HG03066 (cell line): ENCODE data around the gene BEST4.
A peak's percentile ranks its signal among the peaks of the same experiment; 100 is the strongest.
"Not testable (repeated sequence)": the region's sequence is repeated elsewhere in the genome, so short reads cannot be mapped to it uniquely, and the experiment has no call there.

ENCODE experiments used
- ATAC-seq: cut with Tn5 transposase; IDR thresholded peaks from one replicate; pipeline ENCODE4 v1.9.1; 2021; ENCODE audit warnings: low read depth; ENCODE audit not compliant: unreplicated experiment

The BEST4 gene

GRCh38 chr1:44778705-44779576 lies 9.0 kb downstream of the BEST4 start:
- no peak for ATAC-seq

GRCh38 chr1:44777969-44778635 lies 9.9 kb downstream of the BEST4 start:
- no peak for ATAC-seq

- no peak for ATAC-seq
Observed at GRCh38 chr1:44777547-44777946, 10.4 kb downstream of the BEST4 start.

- ATAC-seq, result no peak
Observed at GRCh38 chr1:44776730-44777068, 11.3 kb downstream of the BEST4 start.

GRCh38 chr1:44775930-44776729 lies 11.8 kb downstream of the BEST4 start:
- ATAC-seq, result peak; percentile 15

GRCh38 chr1:44775078-44775929 lies 12.7 kb downstream of the BEST4 start, which contains the start of gene RPS8:
TSS of gene RPS8 (plus strand) at chr1:44775540. CDS start at chr1:44775597, 57 bp downstream.
- peak; percentile 71 for ATAC-seq

GRCh38 chr1:44766421-44766820 lies 21.5 kb downstream of the BEST4 start:
- not testable (repeated sequence) for ATAC-seq

GRCh38 chr1:44760876-44761275 lies 27.1 kb downstream of the BEST4 start:
- no peak for ATAC-seq

GRCh38 chr1:44759077-44759476 lies 28.9 kb downstream of the BEST4 start:
- ATAC-seq, result no peak

- ATAC-seq, result no peak
Observed at GRCh38 chr1:44757420-44757819, 30.6 kb downstream of the BEST4 start.

GRCh38 chr1:44747878-44748277 lies 40.1 kb downstream of the BEST4 start:
- ATAC-seq, result no peak

- ATAC-seq, result no peak
Observed at GRCh38 chr1:44743211-44743610, 44.8 kb downstream of the BEST4 start.

GRCh38 chr1:44740179-44740617 lies 47.8 kb downstream of the BEST4 start:
- ATAC-seq, result no peak

GRCh38 chr1:44739307-44740178 lies 48.4 kb downstream of the BEST4 start, which contains the start of gene KIF2C:
TSS of gene KIF2C (plus strand) at chr1:44739837. CDS start at chr1:44739933, 96 bp downstream.
- peak; percentile 98 for ATAC-seq

GRCh38 chr1:44738953-44739306 lies 49.0 kb downstream of the BEST4 start:
- not testable (repeated sequence) for ATAC-seq

- no peak for ATAC-seq
Observed at GRCh38 chr1:44735992-44736391, 52.0 kb downstream of the BEST4 start.

- ATAC-seq, result no peak
Observed at GRCh38 chr1:44733784-44734183, 54.2 kb downstream of the BEST4 start.
